GM12878 (cell line): Measurements from ENCODE around the gene SPINT1. TPM values are rescaled to one million over a fixed set of nuclear protein-coding genes. Genes with fewer than 3 reads are reported as not detected.

Experiments used
- ATAC-seq: fragments of 200-7000 bp; cut with Tn5 transposase; 3 replicates; pipeline ENCODE4 v1.9.1; 2020; ENCODE audit warnings: mild to moderate bottlenecking, moderate library complexity
- BruUV-seq: library from RNA; stranded (reverse); fragments of 400-500 nt; replicated peaks from 2 replicates; lab custom pipeline; 2021; lab: Mats Ljungman, UMichigan
- CTCF ChIA-PET: fragments of 300-600 bp; sonication (Branson Sonifier 250); formaldehyde crosslinking; extraction: SDS; loops from one replicate; lab custom pipeline; 2021; ENCODE audit warnings: inconsistent platforms; lab: Yijun Ruan, JAX
- POLR2A ChIA-PET: fragments of 350-600 bp; formaldehyde crosslinking; extraction: SDS; loops from one replicate; lab custom pipeline; 2021; ENCODE audit warnings: inconsistent platforms; lab: Charles Lee
- RAD21 ChIA-PET: fragments of 300-600 bp; sonication (Branson Sonifier 250); formaldehyde crosslinking; loops from one replicate; lab custom pipeline; 2023; ENCODE audit warnings: antibody characterized with exemption; ENCODE audit not compliant: unreplicated experiment; lab: Charles Lee
- SMC1A ChIA-PET: fragments of 300-600 bp; sonication (Branson Sonifier 250); formaldehyde crosslinking; loops from one replicate; lab custom pipeline; 2023; ENCODE audit not compliant: unreplicated experiment, uncharacterized antibody; lab: Charles Lee
- DNase-seq: peaks from one replicate; pipeline ENCODE4 v3.0.0-alpha.2; 2011; ENCODE audit warnings: low read depth, low spot score
- FAIRE-seq: peaks from 3 replicates; lab custom pipeline; 2011; peaks lifted over from hg19 to GRCh38; lab: Jason Lieb, UNC
- H2AFZ ChIP-seq: 2 replicates; pipeline ENCODE4 v1.6.0; 2011; ENCODE audit warnings: low read depth, low read length, control low read depth; ENCODE audit not compliant: control insufficient read depth
- H3K27ac ChIP-seq: 2 replicates; pipeline ENCODE4 v1.5.1; 2011; ENCODE audit warnings: control low read depth; ENCODE audit not compliant: control insufficient read depth, insufficient read depth
- H3K27me3 ChIP-seq, 2 experiments: replicated peaks in 1 of 2; 2 replicates each; pipeline versions ENCODE4 v1.6.0 to v1.6.1; 2011; ENCODE audit warnings: low read length in 1 of 2; ENCODE audit not compliant: control insufficient read depth in 2 of 2, insufficient read depth in 2 of 2
- H3K36me3 ChIP-seq, 2 experiments: 2 replicates each; pipeline ENCODE4 v1.5.1; 2011; ENCODE audit warnings: low read length in 1 of 2; ENCODE audit not compliant: control insufficient read depth in 2 of 2, insufficient read depth in 2 of 2
- H3K4me1 ChIP-seq: 2 replicates; pipeline ENCODE4 v1.6.1; 2011; ENCODE audit warnings: mild to moderate bottlenecking, low read length, moderate library complexity, mixed read lengths; ENCODE audit not compliant: control insufficient read depth, insufficient read depth
- H3K4me2 ChIP-seq: 2 replicates; pipeline ENCODE4 v1.6.0; 2011; ENCODE audit warnings: control low read depth; ENCODE audit not compliant: control insufficient read depth, insufficient read depth
- H3K4me3 ChIP-seq: fragments of 200-600 bp; sonication (generic); 2 replicates; pipeline ENCODE4 v1.5.1; 2016
- H3K79me2 ChIP-seq: 2 replicates; pipeline ENCODE4 v1.6.0; 2011; ENCODE audit warnings: low read length; ENCODE audit not compliant: control insufficient read depth, insufficient read depth
- H3K9ac ChIP-seq: 2 replicates; pipeline ENCODE4 v1.8.0; 2011; ENCODE audit warnings: low read length, control low read depth, mixed read lengths; ENCODE audit not compliant: control insufficient read depth, insufficient read depth
- H3K9me3 ChIP-seq: replicated peaks from 3 replicates; pipeline ENCODE4 v1.5.1; 2011; ENCODE audit warnings: mild to moderate bottlenecking, low read length; ENCODE audit not compliant: control insufficient read depth, insufficient read depth
- H4K20me1 ChIP-seq: 2 replicates; pipeline ENCODE4 v1.6.0; 2011; ENCODE audit not compliant: control insufficient read depth, insufficient read depth
- ASH2L ChIP-seq: fragments of 300-600, 200-600 bp; sonication (generic); IDR thresholded peaks from 2 replicates; pipeline ENCODE4 v1.6.1; 2017; ENCODE audit warnings: low read depth, mild to moderate bottlenecking, borderline replicate concordance
- ATF3 ChIP-seq: IDR thresholded peaks from 2 replicates; pipeline ENCODE4 v1.6.1; 2011; ENCODE audit warnings: low read depth, mild to moderate bottlenecking, low read length, moderate library complexity, borderline replicate concordance; ENCODE audit errors: extremely low read depth
- CREB1 ChIP-seq: IDR thresholded peaks from 2 replicates; pipeline ENCODE4 v1.6.1; 2012; ENCODE audit warnings: low read depth, mild to moderate bottlenecking, inconsistent platforms
- GATAD2B ChIP-seq: fragments of 450-650 bp; conservative IDR thresholded peaks from 2 replicates; pipeline ENCODE4 v1.6.1; 2017; ENCODE audit warnings: low read depth, mild to moderate bottlenecking, moderate library complexity
- HSF1 ChIP-seq: fragments of 150-350 bp; IDR thresholded peaks from 2 replicates; pipeline ENCODE4 v1.6.1; 2014; ENCODE audit warnings: mild to moderate bottlenecking, low read depth, low read length
- IKZF1 ChIP-seq: fragments of 450-650 bp; conservative IDR thresholded peaks from 2 replicates; pipeline ENCODE4 v1.6.1; 2017; ENCODE audit warnings: antibody characterized with exemption, mild to moderate bottlenecking
- IKZF2 ChIP-seq, 2 experiments: fragments of 450-650 bp; IDR thresholded peaks; 2 replicates each; pipeline ENCODE4 v1.6.1; 2017; ENCODE audit warnings: mild to moderate bottlenecking in 2 of 2, moderate library complexity in 2 of 2
- LARP7 ChIP-seq: fragments of 450-650 bp; IDR thresholded peaks from 2 replicates; pipeline ENCODE4 v1.6.1; 2017; ENCODE audit warnings: mild to moderate bottlenecking
- MTA2 ChIP-seq: fragments of 450-650 bp; IDR thresholded peaks from 2 replicates; pipeline ENCODE4 v1.6.1; 2016; ENCODE audit warnings: low read depth, mild to moderate bottlenecking, moderate library complexity
- PBX3 ChIP-seq: IDR thresholded peaks from 2 replicates; pipeline ENCODE4 v1.6.1; 2011; ENCODE audit warnings: mild to moderate bottlenecking, low read depth, low read length, moderate library complexity; ENCODE audit not compliant: insufficient replicate concordance
- SRF ChIP-seq, 2 experiments: IDR thresholded peaks; 2 replicates each; pipeline ENCODE4 v1.6.1; 2011; ENCODE audit warnings: low read depth in 2 of 2, low read length in 2 of 2, mild to moderate bottlenecking in 1 of 2, moderate library complexity in 1 of 2
- TCF3 ChIP-seq: IDR thresholded peaks from 2 replicates; pipeline ENCODE4 v1.6.1; 2012; ENCODE audit warnings: low read depth, mild to moderate bottlenecking, low read length, borderline replicate concordance; ENCODE audit not compliant: insufficient read depth
- ZBED1 ChIP-seq: IDR thresholded peaks from 2 replicates; pipeline ENCODE4 v1.6.1; 2016; ENCODE audit warnings: borderline replicate concordance
- ZNF687 ChIP-seq: fragments of 450-650 bp; IDR thresholded peaks from 2 replicates; pipeline ENCODE4 v1.6.1; 2017; ENCODE audit warnings: mild to moderate bottlenecking, moderate library complexity
- WGBS: methylation state at CpG from one replicate; pipeline ENCODE4 v1.1.6; 2016; ENCODE audit warnings: low lambda C conversion rate; ENCODE audit not compliant: insufficient replicate concordance, insufficient coverage; ENCODE audit errors: missing lambda C conversion rate; 5-methylcytosine and 5-hydroxymethylcytosine counted together
- in situ Hi-C: fragments of 300-500 bp; cut with MboI; formaldehyde crosslinking; loops from 9 replicates; pipeline ENCODE4 v1.14.3; 2018; ENCODE audit warnings: mixed read lengths
- intact Hi-C: fragments of 100-400 bp; cut with micrococcal nuclease; formaldehyde crosslinking; loops from one replicate; pipeline ENCODE4 v1.14.2; 2022; ENCODE audit not compliant: unreplicated experiment
- polyA plus RNA-seq, 11 experiments: library from polyadenylated mRNA; depleted of rRNA in 4 of 11; unstranded in 6 of 11; stranded (reverse) in 5 of 11; fragments of >200 nt; fragmentation: Nextera tagmentation in 4 of 11; fragmentation: Illumina TruSeq in 1 of 11; extraction: Ambion mirVana in 4 of 11; extraction: Trizol in 1 of 11; gene quantifications; 1 replicate in 1 of 11; 2 replicates in 10 of 11; pipeline versions ENCODE4 v1.2.1 to v1.2.3, GENCODE V29; 2011 to 2016; ENCODE audit warnings: inconsistent platforms in 2 of 11, missing spikeins in 2 of 11, low read depth in 1 of 11
- total RNA-seq, 4 experiments: library from RNA; depleted of rRNA in 3 of 4; stranded (reverse); fragments of >200 nt in 3 of 4; fragmentation: Illumina TruSeq in 1 of 4; extraction: Trizol in 1 of 4; gene quantifications; 2 replicates each; pipeline versions ENCODE4 v1.2.1 to v1.2.3, GENCODE V29; 2013 to 2021

SPINT1 gene
- total and polyA plus RNA-seq, 10 of the 15 experiments (the other 5 are each of a cell fraction or from before 2014, with no cell fraction given) = 3.5 to 28.6 (median 10.2) TPM

- ATAC-seq (peak; percentile 60), FAIRE-seq (no peak), DNase-seq (no peak)
- TSS peak; percentile 64 for BruUV-seq
- H3K27ac ChIP-seq = no peak overlapping the region
- SMC1A ChIA-PET = interaction anchor here (0.6 to 2.2 kb wide), 5 partner anchors 13 to 150 kb away, joined by 3 to 7 read pairs (median 5); partner anchors contain the start of gene RAD51
- intact Hi-C loops = loop anchor here (5.0 to 10.0 kb wide), 2 partner anchors 37 to 270 kb away; partner anchors contain the start of genes DNAJC17, INO80 and ZFYVE19
- H3K36me3 ChIP-seq = no peaks in the 10 kb centered on the region
- peaks cover 1 to 3% of the 10 kb centered on the region in 2 experiments; a peak in 1 of 4 replicates for H3K27me3 ChIP-seq
- no peaks in the 10 kb centered on the region for H3K9me3 ChIP-seq
- H2AFZ ChIP-seq = peak overlapping the region; percentile 86
- peak overlapping the region; percentile 98 for H3K4me2 ChIP-seq
- H3K4me1 ChIP-seq = peaks cover 26% of the 10 kb centered on the region
- 7% methylated on average over 28 of the region's 28 CpGs for WGBS
- H3K79me2 ChIP-seq = no peaks in the 10 kb centered on the region
- no peaks in the 10 kb centered on the region for H4K20me1 ChIP-seq
- peak overlapping the region; percentile 75 for H3K4me3 ChIP-seq
- peak overlapping the region; percentile 47 for H3K9ac ChIP-seq
- in situ Hi-C loops = no loop called here
- POLR2A ChIA-PET = interaction anchor here (0.6 to 5.0 kb wide), 7 partner anchors 28 to 285 kb away, joined by 3 to 39 read pairs (median 5); partner anchors contain the start of gene RHOV
- CTCF ChIA-PET = interaction anchor here (0.6 to 8.8 kb wide), 6 partner anchors 14 to 63 kb away, joined by 3 to 140 read pairs (median 4); partner anchors contain the start of gene VPS18
- RAD21 ChIA-PET = interaction anchor here (0.6 to 5.0 kb wide), 9 partner anchors 13 to 251 kb away, joined by 3 to 41 read pairs (median 5); partner anchors contain the start of genes DNAJC17, VPS18 and ZFYVE19
- TF ChIP-seq HSF1 = no peak
- no peak for TF ChIP-seq PBX3
- TF ChIP-seq IKZF1 = no peak
- TF ChIP-seq GATAD2B = 0 out of 2 replicates have a peak, but pooled peaks have one; percentile 11
- TF ChIP-seq ZNF687 = peak; percentile 13; the same call in 1 of the 2 replicates
- no peak for TF ChIP-seq ATF3
- TF ChIP-seq MTA2 = no peak
- TF ChIP-seq LARP7 = peak; percentile 61; the same call in 1 of the 2 replicates
- TF ChIP-seq ASH2L = no peak
- no peak for TF ChIP-seq CREB1
- TF ChIP-seq ZBED1 = no peak
- TF ChIP-seq TCF3 = no peak
- no peak for TF ChIP-seq IKZF2 (IDR thresholded peaks at IDR 0.05)
- 0 out of 4 replicates have a peak, but pooled peaks of 1 of the 2 experiments have one; percentile 5 for TF ChIP-seq SRF (IDR thresholded peaks at IDR 0.05; ENCODE audit: low read depth in 2 of 2, low read length in 2 of 2)
These were observed 815 bp downstream of the SPINT1 start for GRCh38 chr15:40844696-40845030.
